Measurements from ENCODE around the gene MGAT4C.

DNA sequence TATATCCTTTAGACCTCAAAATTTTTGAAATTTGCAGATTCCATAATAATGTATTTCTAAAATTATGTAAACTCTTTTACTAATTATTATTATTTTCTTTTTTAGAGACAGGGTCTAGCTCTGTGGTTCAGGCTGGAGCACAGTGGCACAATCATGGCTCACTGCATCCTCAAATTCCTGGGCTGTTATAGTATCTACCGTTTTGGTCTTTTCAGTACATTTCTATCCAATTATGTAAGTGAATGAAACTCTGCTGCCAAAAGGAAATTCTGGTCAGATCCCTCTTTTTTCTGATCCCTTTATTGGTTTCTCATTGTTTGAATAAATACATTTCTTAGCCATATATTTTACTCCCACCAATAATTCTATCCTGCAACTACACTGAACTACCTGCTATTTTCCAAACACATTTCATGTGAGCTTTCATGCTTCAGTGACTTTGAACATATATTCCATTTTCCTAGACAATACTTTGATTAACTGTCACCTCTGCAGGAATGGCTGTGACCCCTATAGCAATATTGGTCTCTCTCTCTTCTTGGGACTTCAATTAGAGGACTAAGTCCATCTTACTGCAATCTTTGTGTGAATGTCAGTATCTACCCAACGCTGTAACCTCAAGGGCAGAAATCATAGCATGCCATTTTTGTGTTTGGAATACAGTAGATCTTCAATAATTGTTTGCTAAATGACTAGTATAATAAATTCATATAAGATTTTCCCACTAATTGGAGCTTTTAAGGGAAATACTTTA is 198.9 kb downstream of the MGAT4C start:
- TF ChIP-seq, protein P1, sequence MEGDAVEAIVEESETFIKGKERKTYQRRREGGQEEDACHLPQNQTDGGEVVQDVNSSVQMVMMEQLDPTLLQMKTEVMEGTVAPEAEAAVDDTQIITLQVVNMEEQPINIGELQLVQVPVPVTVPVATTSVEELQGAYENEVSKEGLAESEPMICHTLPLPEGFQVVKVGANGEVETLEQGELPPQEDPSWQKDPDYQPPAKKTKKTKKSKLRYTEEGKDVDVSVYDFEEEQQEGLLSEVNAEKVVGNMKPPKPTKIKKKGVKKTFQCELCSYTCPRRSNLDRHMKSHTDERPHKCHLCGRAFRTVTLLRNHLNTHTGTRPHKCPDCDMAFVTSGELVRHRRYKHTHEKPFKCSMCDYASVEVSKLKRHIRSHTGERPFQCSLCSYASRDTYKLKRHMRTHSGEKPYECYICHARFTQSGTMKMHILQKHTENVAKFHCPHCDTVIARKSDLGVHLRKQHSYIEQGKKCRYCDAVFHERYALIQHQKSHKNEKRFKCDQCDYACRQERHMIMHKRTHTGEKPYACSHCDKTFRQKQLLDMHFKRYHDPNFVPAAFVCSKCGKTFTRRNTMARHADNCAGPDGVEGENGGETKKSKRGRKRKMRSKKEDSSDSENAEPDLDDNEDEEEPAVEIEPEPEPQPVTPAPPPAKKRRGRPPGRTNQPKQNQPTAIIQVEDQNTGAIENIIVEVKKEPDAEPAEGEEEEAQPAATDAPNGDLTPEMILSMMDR (conservative IDR thresholded peaks at IDR 0.05), result no peak
- no peak for TF ChIP-seq ZFX (IDR thresholded peaks at IDR 0.05)
